Measurements from ENCODE around the gene ANO5. TPM values are rescaled to one million over a fixed set of nuclear protein-coding genes. Genes with fewer than 3 reads are reported as not detected.

Gene ANO5
- total and polyA plus RNA-seq, 9 donors = 0.48 to 3.7 (median 1.6) TPM

GRCh38 chr11:22192289-22192641 lies 620 bp upstream of the ANO5 start:
- H3K27me3 ChIP-seq = no peaks in the 10 kb centered on the region
- peak overlapping the region; percentile 57 for H3K4me3 ChIP-seq
- H3K4me1 ChIP-seq (ENCODE audit: insufficient read depth) = peaks cover 5% of the 10 kb centered on the region
- H3K27ac ChIP-seq = no peak overlapping the region
- intact Hi-C loops (cut with DNase I) = no loop called here
- TF ChIP-seq, protein P1, sequence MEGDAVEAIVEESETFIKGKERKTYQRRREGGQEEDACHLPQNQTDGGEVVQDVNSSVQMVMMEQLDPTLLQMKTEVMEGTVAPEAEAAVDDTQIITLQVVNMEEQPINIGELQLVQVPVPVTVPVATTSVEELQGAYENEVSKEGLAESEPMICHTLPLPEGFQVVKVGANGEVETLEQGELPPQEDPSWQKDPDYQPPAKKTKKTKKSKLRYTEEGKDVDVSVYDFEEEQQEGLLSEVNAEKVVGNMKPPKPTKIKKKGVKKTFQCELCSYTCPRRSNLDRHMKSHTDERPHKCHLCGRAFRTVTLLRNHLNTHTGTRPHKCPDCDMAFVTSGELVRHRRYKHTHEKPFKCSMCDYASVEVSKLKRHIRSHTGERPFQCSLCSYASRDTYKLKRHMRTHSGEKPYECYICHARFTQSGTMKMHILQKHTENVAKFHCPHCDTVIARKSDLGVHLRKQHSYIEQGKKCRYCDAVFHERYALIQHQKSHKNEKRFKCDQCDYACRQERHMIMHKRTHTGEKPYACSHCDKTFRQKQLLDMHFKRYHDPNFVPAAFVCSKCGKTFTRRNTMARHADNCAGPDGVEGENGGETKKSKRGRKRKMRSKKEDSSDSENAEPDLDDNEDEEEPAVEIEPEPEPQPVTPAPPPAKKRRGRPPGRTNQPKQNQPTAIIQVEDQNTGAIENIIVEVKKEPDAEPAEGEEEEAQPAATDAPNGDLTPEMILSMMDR (IDR thresholded peaks at IDR 0.05) = no peak
- TF ChIP-seq EP300 (IDR thresholded peaks at IDR 0.05) = no peak
- no peak for TF ChIP-seq POLR2A (IDR thresholded peaks at IDR 0.05)
- H3K9me3 ChIP-seq = no peaks in the 10 kb centered on the region
- 1 to 3% (median 1%) methylated on average over 7 of the region's 7 CpGs for WGBS, 3 donors
- H3K36me3 ChIP-seq = no peaks in the 10 kb centered on the region
- peak in 1 of 5 donors; percentile 13 for DNase-seq

DNA sequence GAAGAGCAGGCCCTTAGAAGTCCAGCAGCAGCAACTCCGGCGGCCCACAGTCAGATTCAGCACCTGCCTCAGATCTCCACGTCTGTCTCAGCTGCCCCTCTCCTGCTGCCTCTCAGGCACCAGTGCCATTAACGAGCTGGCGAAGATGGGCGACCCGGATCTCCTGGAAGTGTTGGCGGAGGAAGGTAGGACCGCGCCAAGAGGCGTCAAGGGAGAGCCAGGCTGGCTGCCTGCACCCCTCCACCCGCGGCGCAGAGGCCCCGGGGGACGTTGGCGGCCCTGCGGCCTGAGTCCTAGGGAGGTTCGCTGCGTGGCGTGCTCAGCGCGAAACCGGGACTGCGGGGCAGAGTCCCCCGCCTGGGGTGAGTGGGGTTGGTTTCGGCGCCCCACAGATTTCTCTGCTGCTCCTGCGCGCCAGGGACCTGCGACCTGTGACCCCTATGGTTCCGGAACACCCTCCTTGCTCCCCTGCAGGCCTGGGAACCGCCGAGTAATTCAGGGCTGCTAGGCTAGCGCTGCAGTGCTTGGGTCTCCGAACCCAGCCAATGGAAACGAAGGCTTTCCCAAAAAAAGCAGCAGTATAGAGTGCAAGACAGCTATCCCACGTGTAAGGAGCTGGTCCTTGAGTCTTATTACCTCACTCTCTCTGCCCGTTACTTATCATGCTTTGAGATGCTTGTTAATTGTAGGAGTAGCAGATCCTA lies 615 bp downstream of the ANO5 start:
- TF ChIP-seq POLR2A (IDR thresholded peaks at IDR 0.05) (no peak), EP300 (IDR thresholded peaks at IDR 0.05) (no peak)
- TF ChIP-seq, protein P1 (IDR thresholded peaks at IDR 0.05) = no peak
- H3K9me3 ChIP-seq = no peaks in the 10 kb centered on the region
- H3K36me3 ChIP-seq = no peaks in the 10 kb centered on the region
- H3K4me1 ChIP-seq (ENCODE audit: insufficient read depth) = peaks cover 5% of the 10 kb centered on the region
- H3K27ac ChIP-seq = no peak overlapping the region
- intact Hi-C loops (cut with DNase I) = no loop called here
- peak in 4 of 5 donors; percentile 8 to 37 (median 16) for DNase-seq
- no peaks in the 10 kb centered on the region for H3K27me3 ChIP-seq
- peak overlapping the region; percentile 57 for H3K4me3 ChIP-seq
- 0 to 2% (median 0%) methylated on average over 38 to 39 of the region's 39 CpGs for WGBS, 3 donors

DNA sequence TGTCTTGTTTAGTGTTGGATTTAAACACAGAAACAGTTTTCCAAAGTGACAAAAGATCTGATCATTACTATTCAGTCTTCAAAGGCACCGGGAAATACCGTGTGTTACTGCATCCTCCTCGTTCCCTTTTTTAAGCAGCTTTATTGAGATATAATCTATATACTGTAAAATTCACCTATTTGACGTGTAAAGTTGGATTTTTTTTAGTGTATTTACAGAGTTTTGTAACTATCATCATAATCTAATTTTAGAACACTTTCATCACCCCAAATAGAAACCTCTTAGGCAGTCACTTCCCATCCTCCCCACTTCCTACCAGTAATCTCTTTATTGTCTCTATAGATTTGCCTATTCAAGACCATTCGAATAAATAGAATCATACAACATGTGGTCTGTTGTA lies 1.4 kb downstream of the ANO5 start:
- TF ChIP-seq, protein P1 (IDR thresholded peaks at IDR 0.05) = no peak
- TF ChIP-seq EP300 (IDR thresholded peaks at IDR 0.05) (no peak), POLR2A (IDR thresholded peaks at IDR 0.05) (no peak)
- H3K4me1 ChIP-seq (ENCODE audit: insufficient read depth) = peaks cover 5% of the 10 kb centered on the region
- peak overlapping the region; percentile 57 for H3K4me3 ChIP-seq
- DNase-seq = no peak
- no peaks in the 10 kb centered on the region for H3K36me3 ChIP-seq
- H3K27ac ChIP-seq = no peak overlapping the region
- H3K27me3 ChIP-seq = no peaks in the 10 kb centered on the region
- WGBS, 3 donors = 61 to 64% (median 61%) methylated on average over 5 of the region's 5 CpGs
- intact Hi-C loops (cut with DNase I) = no loop called here
- no peaks in the 10 kb centered on the region for H3K9me3 ChIP-seq

GRCh38 chr11:22194907-22195306 lies 2.0 kb downstream of the ANO5 start:
- Histone ChIP-seq H3K36me3 (no peaks in the 10 kb centered on the region), H3K27ac (no peak overlapping the region), H3K4me1 (ENCODE audit: insufficient read depth) (peaks cover 5% of the 10 kb centered on the region), H3K4me3 (no peak overlapping the region), H3K9me3 (no peaks in the 10 kb centered on the region), H3K27me3 (no peaks in the 10 kb centered on the region)
- intact Hi-C loops (cut with DNase I) = no loop called here
- TF ChIP-seq POLR2A (IDR thresholded peaks at IDR 0.05) (no peak), EP300 (IDR thresholded peaks at IDR 0.05) (no peak)
- TF ChIP-seq, protein P1 (IDR thresholded peaks at IDR 0.05) = no peak
- 70 to 78% (median 71%) methylated on average over 2 of the region's 2 CpGs for WGBS, 3 donors
- DNase-seq = no peak
